HCT116 (cell line): ENCODE data around the gene CEACAM19. TPM values are rescaled to one million over a fixed set of nuclear protein-coding genes. Genes with fewer than 3 reads are reported as not detected.
"Not testable (repeated sequence)": the region's sequence is repeated elsewhere in the genome, so short reads cannot be mapped to it uniquely, and the experiment has no call there.

Experiments used
- ATAC-seq: fragments of 200-7000 bp; cut with Tn5 transposase; 2 replicates; pipeline ENCODE4 v1.9.1; 2020; ENCODE audit warnings: mild to moderate bottlenecking, moderate library complexity
- BruUV-seq: library from RNA; stranded (reverse); fragments of 400-500 nt; replicated peaks from 2 replicates; lab custom pipeline; 2021; lab: Mats Ljungman, UMichigan
- CTCF ChIA-PET: fragments of 300-600 bp; sonication (Branson Sonifier 250); formaldehyde crosslinking; loops from one replicate; lab custom pipeline; 2021; ENCODE audit warnings: antibody characterized with exemption; lab: Charles Lee
- POLR2A ChIA-PET: fragments of 300-600, 350-600 bp; sonication (Branson Sonifier 250); formaldehyde crosslinking; loops from one replicate; lab custom pipeline; 2021; ENCODE audit warnings: antibody characterized with exemption; lab: Charles Lee
- RAD21 ChIA-PET, 2 experiments: fragments of 300-600 bp; sonication (Branson Sonifier 250); formaldehyde crosslinking; loops; one replicate each; lab custom pipeline; 2023; ENCODE audit warnings: low total read pairs in 2 of 2; ENCODE audit not compliant: uncharacterized antibody in 2 of 2, unreplicated experiment in 2 of 2, low non-redundant PET in 1 of 2; lab: Charles Lee
- DNase-seq: peaks from one replicate; pipeline ENCODE4 v3.0.0-alpha.2; 2010; ENCODE audit warnings: low read depth, low spot score
- H2AFZ ChIP-seq: fragments of 200-600 bp; shearing (Covaris generic), sonication (generic); 2 replicates; pipeline ENCODE4 v1.6.1; 2017; ENCODE audit warnings: low read depth, mixed run types, mixed read lengths, antibody characterized with exemption, low read length; ENCODE audit not compliant: poor library complexity, severe bottlenecking
- H3K27ac ChIP-seq: 2 replicates; pipeline ENCODE4 v1.5.1; 2012; ENCODE audit warnings: low read depth, low read length
- H3K27me3 ChIP-seq: fragments of 200-600 bp; sonication (generic); 2 replicates; pipeline ENCODE4 v1.6.1; 2016; ENCODE audit warnings: mixed run types, low read length, mixed read lengths; ENCODE audit not compliant: insufficient read depth
- H3K36me3 ChIP-seq, 2 experiments: fragments of 200-500 bp in 1 of 2; fragments of 200-600 bp in 1 of 2; sonication (Bioruptor generic) in 1 of 2; sonication (generic) in 1 of 2; 2 replicates each; pipeline versions ENCODE4 v1.5.1 to v1.6.1; 2014 to 2016; ENCODE audit warnings: low read length in 2 of 2, inconsistent platforms in 1 of 2, mixed read lengths in 1 of 2, mixed run types in 1 of 2; ENCODE audit not compliant: insufficient read depth in 2 of 2, control insufficient read depth in 1 of 2
- H3K4me1 ChIP-seq, 2 experiments: fragments of 200-600 bp in 1 of 2; sonication (generic) in 1 of 2; 2 replicates each; pipeline versions ENCODE4 v1.5.1 to v1.6.1; 2012 to 2017; ENCODE audit warnings: low read length in 2 of 2, inconsistent platforms in 1 of 2, mild to moderate bottlenecking in 1 of 2, mixed read lengths in 1 of 2, mixed run types in 1 of 2, moderate library complexity in 1 of 2; ENCODE audit not compliant: insufficient read depth in 2 of 2, control insufficient read depth in 1 of 2
- H3K4me2 ChIP-seq: fragments of 200-600 bp; sonication (generic); 2 replicates; pipeline ENCODE4 v1.6.1; 2017; ENCODE audit warnings: mixed run types, low read length, mixed read lengths
- H3K4me3 ChIP-seq, 2 experiments: fragments of 200-600 bp in 1 of 2; sonication (generic) in 1 of 2; replicated peaks in 1 of 2; 2 replicates each; pipeline ENCODE4 v1.5.1; 2011 to 2016; ENCODE audit warnings: low read length in 2 of 2, control low read depth in 1 of 2, low read depth in 1 of 2, mild to moderate bottlenecking in 1 of 2, mixed read lengths in 1 of 2, mixed run types in 1 of 2
- H3K79me2 ChIP-seq: fragments of 200-600 bp; sonication (generic); 2 replicates; pipeline ENCODE4 v1.6.1; 2017; ENCODE audit warnings: mild to moderate bottlenecking, mixed run types, low read length, moderate library complexity, mixed read lengths; ENCODE audit not compliant: insufficient read depth
- H3K9ac ChIP-seq: fragments of 200-600 bp; sonication (generic); 2 replicates; pipeline ENCODE4 v1.6.1; 2016; ENCODE audit warnings: low read length, mixed read lengths
- H3K9me2 ChIP-seq: fragments of 200-600 bp; sonication (generic), shearing (Covaris generic); 2 replicates; pipeline ENCODE4 v1.6.1; 2017; ENCODE audit warnings: mixed run types, mild to moderate bottlenecking, moderate library complexity; ENCODE audit not compliant: insufficient read depth
- H3K9me3 ChIP-seq, 2 experiments: fragments of 200-500 bp in 1 of 2; fragments of 200-600 bp in 1 of 2; sonication (Bioruptor generic) in 1 of 2; sonication (generic) in 1 of 2; 2 replicates each; pipeline ENCODE4 v1.6.1; 2014 to 2017; ENCODE audit warnings: low read length in 2 of 2, mixed read lengths in 2 of 2, inconsistent platforms in 1 of 2, low read depth in 1 of 2, mild to moderate bottlenecking in 1 of 2, mixed run types in 1 of 2, moderate library complexity in 1 of 2; ENCODE audit not compliant: control insufficient read depth in 1 of 2, insufficient read depth in 1 of 2
- H4K20me1 ChIP-seq: fragments of 200-600 bp; sonication (generic), shearing (Covaris generic); 2 replicates; pipeline ENCODE4 v1.6.1; 2017; ENCODE audit warnings: mixed run types, mild to moderate bottlenecking, moderate library complexity; ENCODE audit not compliant: insufficient read depth
- CBX3 ChIP-seq: IDR thresholded peaks from 2 replicates; pipeline ENCODE4 v1.6.1; 2012; ENCODE audit warnings: low read depth
- ELF1 ChIP-seq: IDR thresholded peaks from 2 replicates; pipeline ENCODE4 v1.6.1; 2012; ENCODE audit warnings: low read depth, borderline replicate concordance
- EZH2phosphoT487 ChIP-seq: fragments of 200-600 bp; IDR thresholded peaks from 2 replicates; pipeline ENCODE4 v1.6.1; 2018; ENCODE audit warnings: antibody characterized with exemption, borderline replicate concordance
- FOSL1 ChIP-seq: IDR thresholded peaks from 2 replicates; pipeline ENCODE4 v1.6.1; 2012; ENCODE audit warnings: low read depth
- ZFX ChIP-seq: fragments of 450-650 bp; IDR thresholded peaks from 2 replicates; pipeline ENCODE4 v1.6.1; 2017
- ZNF274 ChIP-seq: fragments of 200-500 bp; sonication (Bioruptor generic); IDR thresholded peaks from 2 replicates; pipeline ENCODE4 v1.6.1; 2014; ENCODE audit warnings: mild to moderate bottlenecking, low read depth, low read length, inconsistent platforms
- intact Hi-C: fragments of 100-400 bp; cut with micrococcal nuclease; formaldehyde crosslinking; loops from 2 replicates; pipeline ENCODE4 v1.10.0; 2022
- total RNA-seq: library from RNA; stranded (reverse); gene quantifications from one replicate; pipeline ENCODE4 v1.2.1, GENCODE V29; 2021; ENCODE audit not compliant: unreplicated experiment
- TF ChIP-seq, protein P1 (sequence below): IDR thresholded peaks from 2 replicates; pipeline ENCODE4 v1.6.1; 2011; ENCODE audit warnings: mild to moderate bottlenecking, low read length, moderate library complexity; ENCODE audit not compliant: insufficient replicate concordance; ENCODE audit errors: extremely low read depth

The CEACAM19 gene
- total RNA-seq, 1 experiment from 2014 or later, result 4.0 TPM

- DNase-seq, CTCF ChIA-PET, POLR2A ChIA-PET, H4K20me1 ChIP-seq, H3K9me2 ChIP-seq, H3K9ac ChIP-seq, RAD21 ChIA-PET, H3K27ac ChIP-seq, H3K9me3 ChIP-seq, H3K36me3 ChIP-seq, H3K4me2 ChIP-seq, H2AFZ ChIP-seq, ATAC-seq, intact Hi-C loops, H3K79me2 ChIP-seq, H3K27me3 ChIP-seq, BruUV-seq, H3K4me3 ChIP-seq: not testable (repeated sequence)
- peaks cover 0 to 16% of the 10 kb centered on the region in 2 experiments; a peak in 3 of 4 replicates for H3K4me1 ChIP-seq
Measured at GRCh38 chr19:44631611-44632010, 39.7 kb upstream of the CEACAM19 start.

DNA sequence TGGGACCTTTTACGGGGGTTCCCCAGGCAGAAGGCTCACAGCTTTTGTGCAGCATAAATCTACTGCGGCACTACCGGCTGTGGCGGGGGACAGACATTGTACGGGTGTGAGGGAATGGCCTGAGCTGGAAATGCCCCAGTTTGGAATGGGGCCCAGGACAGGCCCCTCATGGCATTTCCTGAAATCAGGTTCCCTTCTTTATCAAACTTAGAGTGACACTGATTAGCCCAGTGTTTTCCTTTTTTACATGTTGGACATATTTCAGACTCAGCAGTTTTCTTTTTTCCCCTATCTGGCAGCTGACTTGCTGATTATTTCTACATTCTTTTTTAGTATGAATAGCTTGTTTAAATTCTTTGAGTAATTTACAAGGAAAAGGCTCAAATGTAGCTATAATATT lies 37.2 kb upstream of the CEACAM19 start:
- RAD21 ChIA-PET, H2AFZ ChIP-seq, ATAC-seq, CTCF ChIA-PET, DNase-seq, H3K9ac ChIP-seq, H3K27ac ChIP-seq, H3K9me3 ChIP-seq, H3K27me3 ChIP-seq, BruUV-seq, H3K9me2 ChIP-seq, H4K20me1 ChIP-seq, intact Hi-C loops, H3K36me3 ChIP-seq, H3K79me2 ChIP-seq, H3K4me3 ChIP-seq, POLR2A ChIA-PET, H3K4me2 ChIP-seq: not testable (repeated sequence)
- H3K4me1 ChIP-seq, result peaks cover 0 to 20% of the 10 kb centered on the region in 2 experiments; a peak in 3 of 4 replicates

GRCh38 chr19:44634785-44635184 lies 36.5 kb upstream of the CEACAM19 start:
- Histone ChIP-seq H3K27me3 (no peaks in the 10 kb centered on the region), H3K4me1 (peaks cover 0 to 23% of the 10 kb centered on the region in 2 experiments; a peak in 3 of 4 replicates), H2AFZ (no peak overlapping the region), H3K79me2 (no peaks in the 10 kb centered on the region), H3K9ac (no peak overlapping the region), H3K27ac (no peak overlapping the region), H3K36me3 (0 out of 4 replicates have a peak, but pooled peaks cover 0 to 4% of the 10 kb centered on the region in 2 experiments), H3K4me3 (no peak overlapping the region), H3K9me2 (no peaks in the 10 kb centered on the region), H3K9me3 (no peaks in the 10 kb centered on the region), H3K4me2 (no peak overlapping the region), H4K20me1 (no peaks in the 10 kb centered on the region)
- ATAC-seq (no peak), DNase-seq (no peak)
- BruUV-seq, result no TSS peak
- RAD21 ChIA-PET, result no interaction called here
- TF ChIP-seq ZNF274 (no peak), EZH2phosphoT487 (no peak), FOSL1 (no peak), ELF1 (no peak), ZFX (no peak), CBX3 (no peak)
- TF ChIP-seq, protein P1, sequence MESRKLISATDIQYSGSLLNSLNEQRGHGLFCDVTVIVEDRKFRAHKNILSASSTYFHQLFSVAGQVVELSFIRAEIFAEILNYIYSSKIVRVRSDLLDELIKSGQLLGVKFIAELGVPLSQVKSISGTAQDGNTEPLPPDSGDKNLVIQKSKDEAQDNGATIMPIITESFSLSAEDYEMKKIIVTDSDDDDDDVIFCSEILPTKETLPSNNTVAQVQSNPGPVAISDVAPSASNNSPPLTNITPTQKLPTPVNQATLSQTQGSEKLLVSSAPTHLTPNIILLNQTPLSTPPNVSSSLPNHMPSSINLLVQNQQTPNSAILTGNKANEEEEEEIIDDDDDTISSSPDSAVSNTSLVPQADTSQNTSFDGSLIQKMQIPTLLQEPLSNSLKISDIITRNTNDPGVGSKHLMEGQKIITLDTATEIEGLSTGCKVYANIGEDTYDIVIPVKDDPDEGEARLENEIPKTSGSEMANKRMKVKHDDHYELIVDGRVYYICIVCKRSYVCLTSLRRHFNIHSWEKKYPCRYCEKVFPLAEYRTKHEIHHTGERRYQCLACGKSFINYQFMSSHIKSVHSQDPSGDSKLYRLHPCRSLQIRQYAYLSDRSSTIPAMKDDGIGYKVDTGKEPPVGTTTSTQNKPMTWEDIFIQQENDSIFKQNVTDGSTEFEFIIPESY, result no peak
- CTCF ChIA-PET, result no interaction called here
- intact Hi-C loops, result no loop called here
- POLR2A ChIA-PET, result no interaction called here
